HG03159 (cell line): ENCODE results near the gene MIS12.

Experiments
- ATAC-seq: cut with Tn5 transposase; IDR thresholded peaks from one replicate; pipeline ENCODE4 v1.9.1; 2021; ENCODE audit warnings: mild to moderate bottlenecking, moderate library complexity; ENCODE audit not compliant: unreplicated experiment

Gene MIS12

DNA sequence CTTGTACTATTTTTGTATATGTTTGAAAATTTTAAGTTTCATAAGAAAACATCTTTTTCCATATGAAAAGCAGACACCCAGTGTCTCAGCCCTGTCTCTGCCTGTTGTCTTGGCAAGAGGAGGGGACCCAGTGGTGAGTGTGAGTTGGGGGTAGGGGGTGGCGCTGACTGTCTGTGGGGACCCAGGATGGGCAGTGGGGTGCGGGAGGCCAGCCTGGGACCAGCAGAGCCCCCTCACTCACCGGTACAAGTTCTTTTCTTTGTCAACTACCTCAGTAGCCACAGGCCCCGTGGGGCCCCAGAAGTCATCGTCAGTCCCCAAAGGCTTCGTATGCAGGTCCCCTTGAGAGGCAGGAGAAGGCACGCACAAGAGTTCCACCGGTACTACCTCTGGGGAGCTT is 46.2 kb downstream of the MIS12 start:
- no peak for ATAC-seq

DNA sequence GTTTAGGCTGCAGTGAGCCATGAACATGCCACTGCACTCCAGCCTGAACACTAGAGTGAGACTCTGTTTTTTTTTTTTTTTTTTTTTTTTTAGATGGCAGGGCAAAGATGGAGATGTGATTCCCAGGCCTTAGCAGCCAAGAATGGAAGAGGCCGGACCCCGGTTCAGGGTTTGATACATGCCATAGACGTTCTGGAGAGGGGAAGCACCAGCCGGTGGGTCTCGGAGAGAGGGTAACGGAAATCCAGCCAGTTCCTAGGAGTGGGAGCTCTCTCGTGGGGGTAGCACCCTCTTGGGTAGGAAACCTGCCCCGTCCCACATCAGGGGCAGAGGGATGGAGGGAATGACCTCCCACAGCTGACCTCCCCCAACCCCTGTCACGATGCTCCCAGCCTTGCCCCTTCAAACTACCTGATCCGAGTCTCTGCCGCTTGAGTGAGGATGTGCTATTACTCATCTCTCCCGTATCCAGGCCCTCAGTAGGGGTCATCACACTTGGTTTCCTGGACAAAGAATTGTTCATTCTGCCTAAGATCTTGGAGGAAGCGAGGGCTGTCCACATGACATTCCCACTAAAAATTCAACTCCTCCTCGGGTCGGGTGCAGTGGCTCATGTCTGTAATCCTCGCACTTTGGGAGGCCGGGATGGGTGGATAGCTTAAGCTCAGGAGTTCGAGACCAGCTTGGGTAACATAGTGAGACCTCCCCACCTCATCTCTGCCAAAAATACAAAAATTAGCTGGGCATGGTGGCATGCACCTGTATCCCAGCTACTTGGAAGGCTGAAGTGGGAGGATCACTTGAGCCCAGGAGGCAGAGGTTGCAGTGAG is 47.3 kb downstream of the MIS12 start:
- ATAC-seq = no peak

- no peak for ATAC-seq
These were observed 49.1 kb downstream of the MIS12 start for GRCh38 chr17:5535436-5535835.

GRCh38 chr17:5536866-5537650 is 50.7 kb downstream of the MIS12 start:
- ATAC-seq = no peak

- ATAC-seq = no peak
These were observed 52.9 kb downstream of the MIS12 start for GRCh38 chr17:5539286-5539685.

GRCh38 chr17:5540321-5540720 is 54.0 kb downstream of the MIS12 start:
- ATAC-seq = no peak
